Stomach (tissue), 19 donors: ENCODE measurements around the gene TRPC5OS. TPM values are rescaled to one million over a fixed set of nuclear protein-coding genes. Genes with fewer than 3 reads are reported as not detected.
A peak's percentile ranks its signal among the peaks of the same experiment; 100 is the strongest.

Experiments used
- DNase-seq, 2 donors: peaks; one replicate each; pipeline versions ENCODE4 v3.0.0 to v3.0.0-alpha.2; 2013 to 2019
- H3K27ac ChIP-seq, 5 donors: fragments of 200-600 bp in 4 of 5; sonication (generic) in 4 of 5; one replicate each; pipeline ENCODE4 v1.5.1; 2013 to 2019; ENCODE audit warnings: mild to moderate bottlenecking in 1 of 5, moderate library complexity in 1 of 5
- H3K27me3 ChIP-seq, 3 donors: fragments of 200-600 bp; sonication (generic); one replicate each; pipeline ENCODE4 v1.5.1; 2017 to 2019; ENCODE audit warnings: mixed run types in 1 of 3
- H3K36me3 ChIP-seq, 4 donors: fragments of 200-600 bp; sonication (generic); 1 replicate in 3 of 4; 2 replicates in 1 of 4; pipeline ENCODE4 v1.5.1; 2016 to 2019
- H3K4me1 ChIP-seq, 4 donors: fragments of 200-600 bp; sonication (generic); one replicate each; pipeline ENCODE4 v1.5.1; 2016 to 2019
- H3K4me3 ChIP-seq, 4 donors: fragments of 200-600 bp; sonication (generic) in 3 of 4; one replicate each; pipeline ENCODE4 v1.5.1; 2016 to 2019; ENCODE audit warnings: mild to moderate bottlenecking in 1 of 4
- H3K9me3 ChIP-seq, 4 donors: fragments of 200-600 bp; sonication (generic); one replicate each; pipeline ENCODE4 v1.5.1; 2016 to 2019
- CTCF ChIP-seq, 7 experiments: fragments of 450-650 bp in 4 of 7; fragments of 200-600 bp in 3 of 7; sonication (generic) in 3 of 7; IDR thresholded peaks; one replicate each; pipeline ENCODE4 v1.5.1; 2016 to 2019; ENCODE audit warnings: antibody characterized with exemption in 7 of 7, control low read depth in 2 of 7, mild to moderate bottlenecking in 1 of 7
- EP300 ChIP-seq: sonication (generic); formaldehyde crosslinking; IDR thresholded peaks from one replicate; pipeline ENCODE4 v1.6.1; 2017; ENCODE audit warnings: antibody characterized with exemption
- POLR2A ChIP-seq, 4 donors: fragments of 450-650 bp; IDR thresholded peaks; one replicate each; pipeline ENCODE4 v1.6.1; 2016; ENCODE audit warnings: antibody characterized with exemption in 4 of 4, control low read depth in 2 of 4, mild to moderate bottlenecking in 1 of 4, moderate library complexity in 1 of 4
- POLR2AphosphoS5 ChIP-seq, 3 donors: sonication (generic); formaldehyde crosslinking; IDR thresholded peaks; one replicate each; pipeline ENCODE4 v1.6.1; 2016; ENCODE audit warnings: antibody characterized with exemption in 3 of 3
- WGBS, 5 donors: extraction: QIAGEN DNeasy Blood & Tissue Kit in 3 of 5; methylation state at CpG; one replicate each; pipeline versions ENCODE4 v1.1.5 to v1.1.7; 2013 to 2018; 5-methylcytosine and 5-hydroxymethylcytosine counted together
- intact Hi-C: fragments of 100-400 bp; cut with DNase I; formaldehyde crosslinking; loops from one replicate; pipeline ENCODE4 v1.15.1; 2023; ENCODE audit warnings: low total_unique reads
- long read RNA-seq, 10 donors: transcript quantifications; one replicate each; lab custom pipeline, GENCODE V29; 2026
- polyA plus RNA-seq, 3 donors: library from polyadenylated mRNA; stranded (reverse); fragments of 200-250 nt; gene quantifications; one replicate each; pipeline ENCODE4 v1.2.3, GENCODE V29; 2013
- total RNA-seq, 5 donors: library from RNA; depleted of rRNA; stranded (reverse); fragments of >200 nt; gene quantifications; one replicate each; pipeline versions ENCODE4 v1.1.0 to v1.2.3, GENCODE V29; 2014 to 2016
- donor health status: healthy with polysubstance abuse.
- donor health status: Bipolar disorder and iron deficiency.
- donor health status: healthy.

Gene TRPC5OS
- total RNA-seq (not detected), polyA plus RNA-seq (not detected)
- long read RNA-seq, donor 1, result 0 reads
- long read RNA-seq, donor 2, result 0 reads
- long read RNA-seq, donor 3, result 0 reads
- long read RNA-seq, donor 4, result 0 reads
- long read RNA-seq, donor 5, result 0 reads
- long read RNA-seq, donor 6, result 0 reads
- long read RNA-seq, donor 7, result 0 reads
- long read RNA-seq, donor 8, result 0 reads
- long read RNA-seq, donor 9, result 0 reads
- long read RNA-seq, donor 10, result 0 reads

DNA sequence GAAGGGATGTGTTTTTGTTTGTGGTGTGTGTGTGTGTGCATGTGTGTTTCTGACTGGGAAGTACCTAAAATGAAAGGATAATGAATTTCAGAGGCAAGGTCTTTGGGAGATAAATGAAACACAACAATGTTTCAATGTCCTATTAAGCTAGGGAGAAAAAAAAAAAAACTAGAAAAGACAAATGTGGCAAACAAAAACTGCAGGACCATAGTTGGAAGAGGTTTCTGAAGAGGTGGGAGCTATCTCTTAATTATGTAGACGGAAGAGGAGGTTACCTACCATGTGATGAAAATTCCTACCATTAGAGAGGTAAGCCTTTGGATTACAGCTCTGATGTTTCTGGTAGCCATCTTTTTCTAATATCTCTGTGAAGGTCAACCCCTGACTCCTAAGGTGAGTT lies at the start of gene TRPC5OS:
TSS of gene TRPC5OS (plus strand) at position 301 of the 400 bp plus-strand sequence. CDS start 25,669 bp downstream, outside the sequence.
- H3K9me3 ChIP-seq, result no peaks in the 10 kb centered on the region
- H3K4me1 ChIP-seq, result no peaks in the 10 kb centered on the region
- TF ChIP-seq POLR2A (IDR thresholded peaks at IDR 0.05) (no peak), CTCF (IDR thresholded peaks at IDR 0.05) (no peak), POLR2AphosphoS5 (IDR thresholded peaks at IDR 0.05) (no peak), EP300 (no peak)
- H3K27me3 ChIP-seq, result peaks cover 0 to 6% (median 0%) of the 10 kb centered on the region in 3 donors
- no peaks in the 10 kb centered on the region for H3K36me3 ChIP-seq
- H3K4me3 ChIP-seq, result no peak within 1 kb of the TSS
- no peak for DNase-seq
- WGBS, 5 donors, result 79 to 100% (median 90%) methylated on average over 1 of the region's 1 CpG
- intact Hi-C loops, result no loop called here
- H3K27ac ChIP-seq, result no peak within 1 kb of the TSS

GRCh38 chrX:111829345-111829744 lies 46.6 kb upstream of the TRPC5OS start:
- WGBS, 5 donors, result 44 to 89% (median 71%) methylated on average over 1 to 2 of the region's 2 CpGs
- intact Hi-C loops, result no loop called here
- no peak for DNase-seq
- Histone ChIP-seq H3K4me1 (no peaks in the 10 kb centered on the region), H3K4me3 (no peak overlapping the region), H3K36me3 (no peaks in the 10 kb centered on the region), H3K9me3 (peaks cover 0 to 5% (median 0%) of the 10 kb centered on the region in 4 donors), H3K27me3 (peaks cover 0 to 6% (median 0%) of the 10 kb centered on the region in 3 donors), H3K27ac (no peak overlapping the region)
- TF ChIP-seq EP300, result no peak
- no peak for TF ChIP-seq POLR2A (IDR thresholded peaks at IDR 0.05)
- no peak for TF ChIP-seq CTCF (IDR thresholded peaks at IDR 0.05)
- no peak for TF ChIP-seq POLR2AphosphoS5 (IDR thresholded peaks at IDR 0.05)

- Histone ChIP-seq H3K27me3 (peaks cover 0 to 7% (median 0%) of the 10 kb centered on the region in 3 donors), H3K9me3 (peaks cover 0 to 5% (median 0%) of the 10 kb centered on the region in 4 donors), H3K27ac (no peak overlapping the region), H3K4me1 (no peaks in the 10 kb centered on the region), H3K36me3 (no peaks in the 10 kb centered on the region), H3K4me3 (no peak overlapping the region)
- no peak for DNase-seq
- 76 to 84% (median 80%) methylated on average over 2 of the region's 2 CpGs for WGBS, 5 donors
- intact Hi-C loops, result no loop called here
- no peak for TF ChIP-seq POLR2AphosphoS5 (IDR thresholded peaks at IDR 0.05)
- TF ChIP-seq CTCF (IDR thresholded peaks at IDR 0.05), result no peak
- TF ChIP-seq POLR2A (IDR thresholded peaks at IDR 0.05), result no peak
- TF ChIP-seq EP300, result no peak
Observed at GRCh38 chrX:111830571-111830970, 45.4 kb upstream of the TRPC5OS start.

DNA sequence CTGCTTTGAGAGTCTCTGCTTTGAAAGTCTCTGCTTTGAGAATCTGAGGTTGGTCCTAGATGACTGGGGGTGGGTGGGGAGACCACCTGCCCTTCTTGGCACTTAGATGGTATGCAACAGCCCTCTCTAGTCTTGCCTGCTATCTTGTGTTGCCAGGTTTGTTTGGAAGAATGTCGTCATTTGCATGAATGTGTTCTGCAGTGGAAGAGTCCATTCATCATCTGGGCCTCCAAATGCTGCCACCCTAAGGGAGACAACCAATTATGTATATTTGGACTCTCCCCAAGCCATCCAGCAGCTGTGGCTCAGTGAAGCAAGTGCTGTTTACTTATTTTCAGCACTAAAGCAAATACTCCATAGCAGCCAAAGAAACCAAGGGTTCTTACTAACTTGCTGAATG lies 44.6 kb upstream of the TRPC5OS start:
- intact Hi-C loops, result no loop called here
- Histone ChIP-seq H3K27me3 (peaks cover 0 to 7% (median 0%) of the 10 kb centered on the region in 3 donors), H3K4me1 (no peaks in the 10 kb centered on the region), H3K4me3 (no peak overlapping the region), H3K9me3 (peaks cover 0 to 5% (median 0%) of the 10 kb centered on the region in 4 donors), H3K27ac (no peak overlapping the region), H3K36me3 (no peaks in the 10 kb centered on the region)
- peak in 1 of 2 donors; percentile 6 for DNase-seq
- TF ChIP-seq POLR2AphosphoS5 (IDR thresholded peaks at IDR 0.05), result no peak
- no peak for TF ChIP-seq CTCF (IDR thresholded peaks at IDR 0.05)
- TF ChIP-seq POLR2A (IDR thresholded peaks at IDR 0.05), result no peak
- no peak for TF ChIP-seq EP300
- WGBS, 5 donors, result 25 to 60% (median 30%) methylated on average over 1 of the region's 1 CpG; no CpG with 5 or more reads in 1 of the 5 donors
